ENCODE data around the gene PRKCD.

- no peak for TF ChIP-seq ZNF274 (IDR thresholded peaks at IDR 0.05; ENCODE audit: low read depth, low read length)
- no peak for TF ChIP-seq YY1 (IDR thresholded peaks at IDR 0.05; ENCODE audit: insufficient read depth, insufficient read length)
Measured at GRCh38 chr3:53158765-53159155, 2.2 kb upstream of the PRKCD start.

All from NT2/D1 (cell line).